SK-N-SH treated with all-trans-retinoic acid at 6 μM for 48 hours (cell line): Measurements from ENCODE around the gene ZNF132.

Source experiments
- ARNTL ChIP-seq: fragments of 450-650 bp; formaldehyde crosslinking; IDR thresholded peaks from 2 replicates; pipeline ENCODE4 v1.5.0; 2020; ENCODE audit warnings: low read depth, mild to moderate bottlenecking, moderate library complexity, borderline replicate concordance
- BACH2 ChIP-seq: fragments of 250-450 bp; sonication (Bioruptor Pico); IDR thresholded peaks from 2 replicates; pipeline ENCODE4 v1.9.0; 2021; ENCODE audit warnings: mild to moderate bottlenecking, borderline replicate concordance
- CREB5 ChIP-seq: fragments of 250-450 bp; sonication (Bioruptor Pico); IDR thresholded peaks from 2 replicates; pipeline ENCODE4 v1.5.1; 2020; ENCODE audit warnings: low read depth, mild to moderate bottlenecking, moderate library complexity
- CSDC2 ChIP-seq: fragments of 250-450 bp; sonication (Bioruptor Pico); IDR thresholded peaks from 2 replicates; pipeline ENCODE4 v1.5.0; 2020; ENCODE audit warnings: mild to moderate bottlenecking, moderate library complexity
- ESRRG ChIP-seq: fragments of 250-450 bp; sonication (Bioruptor Pico); IDR thresholded peaks from 2 replicates; pipeline ENCODE4 v1.6.1; 2021; ENCODE audit warnings: mild to moderate bottlenecking
- PPARA ChIP-seq: fragments of 250-450 bp; sonication (Bioruptor Pico); IDR thresholded peaks from 2 replicates; pipeline ENCODE4 v1.5.0; 2020; ENCODE audit warnings: mild to moderate bottlenecking, borderline replicate concordance
- TSHZ2 ChIP-seq: fragments of 250-450 bp; sonication (Bioruptor Pico); IDR thresholded peaks from 2 replicates; pipeline ENCODE4 v1.5.0; 2020; ENCODE audit warnings: mild to moderate bottlenecking, moderate library complexity
- ZFP30 ChIP-seq: fragments of 450-650 bp; formaldehyde crosslinking; IDR thresholded peaks from 2 replicates; pipeline ENCODE4 v1.5.0; 2022; ENCODE audit warnings: mild to moderate bottlenecking, moderate library complexity
- ZNF8 ChIP-seq: fragments of 450-650 bp; formaldehyde crosslinking; IDR thresholded peaks from 2 replicates; pipeline ENCODE4 v1.5.0; 2020; ENCODE audit warnings: mild to moderate bottlenecking, moderate library complexity

DNA sequence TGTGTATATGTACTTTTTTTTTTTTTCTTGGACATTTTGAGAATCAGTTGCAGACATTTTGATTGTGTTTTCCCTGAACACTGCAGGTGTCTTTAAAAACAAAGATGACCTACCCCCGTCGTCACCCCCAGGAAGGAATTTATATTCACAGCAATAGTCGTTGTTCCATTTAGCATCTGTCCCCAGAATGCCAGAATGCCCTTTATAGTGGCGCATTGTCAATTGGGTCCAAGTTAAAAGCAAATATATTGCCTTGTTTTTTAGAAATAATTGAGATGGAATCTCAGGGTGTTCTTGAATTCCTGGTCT lies 46.3 kb downstream of the ZNF132 start:
- TF ChIP-seq PPARA (CRISPR knock-in tag) (no peak), BACH2 (CRISPR knock-in tag) (no peak), ESRRG (CRISPR knock-in tag) (no peak), ARNTL (CRISPR knock-in tag) (no peak), ZNF8 (CRISPR knock-in tag) (no peak), CSDC2 (CRISPR knock-in tag) (no peak), ZFP30 (CRISPR knock-in tag) (no peak), TSHZ2 (no peak), CREB5 (no peak)
